GM12875 (cell line): ENCODE measurements around the gene ALPI.

ENCODE experiments used
- H3K4me3 ChIP-seq: one replicate; pipeline ENCODE4 v1.5.1; 2011; ENCODE audit warnings: low read depth, low read length, control low read depth
- CTCF ChIP-seq: IDR thresholded peaks from 2 replicates; pipeline ENCODE4 v1.5.1; 2011; ENCODE audit warnings: low read depth, mild to moderate bottlenecking, control low read depth, inconsistent platforms, low read length, moderate library complexity, borderline replicate concordance; ENCODE audit not compliant: insufficient read depth

Gene ALPI

GRCh38 chr2:232488097-232488711 lies 32.3 kb downstream of the ALPI start:
- TF ChIP-seq CTCF, result no peak
- no peak overlapping the region for H3K4me3 ChIP-seq

GRCh38 chr2:232488721-232489300 lies 32.9 kb downstream of the ALPI start:
- H3K4me3 ChIP-seq, result no peak overlapping the region
- TF ChIP-seq CTCF, result no peak

DNA sequence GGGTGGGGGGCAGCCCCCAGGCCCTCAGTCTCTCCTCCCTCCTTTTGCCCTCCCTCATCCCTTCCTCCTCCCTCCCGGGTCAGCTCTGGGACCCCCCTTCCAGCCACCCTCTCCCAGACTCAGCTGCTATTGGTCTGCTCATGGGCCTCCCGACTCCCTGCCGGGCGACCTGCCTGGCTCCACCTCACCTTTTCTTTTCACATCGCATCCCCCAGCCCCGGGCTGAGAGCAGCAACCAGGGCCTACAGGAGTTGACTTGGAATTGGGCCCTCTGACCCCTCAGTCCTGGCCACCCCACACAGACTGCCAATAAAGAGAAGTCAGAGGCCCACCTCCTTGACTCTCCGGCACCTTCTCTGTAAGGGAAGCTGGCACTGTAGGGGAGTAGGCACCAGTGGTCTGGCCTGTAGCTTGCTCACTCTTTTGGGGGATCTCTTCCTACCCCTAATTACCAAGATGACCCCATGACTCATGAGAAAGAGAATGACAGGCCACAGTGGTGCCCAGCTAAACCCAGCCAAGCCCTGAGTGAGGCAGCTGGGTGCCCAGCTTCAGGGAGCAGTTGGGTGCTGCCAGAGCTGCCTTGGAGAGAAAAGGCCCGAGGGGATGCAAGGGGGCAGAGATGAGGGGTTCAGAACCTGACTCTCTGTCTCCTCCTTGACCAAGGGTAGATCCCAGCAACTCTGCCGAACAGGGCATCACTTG lies 33.7 kb downstream of the ALPI start:
- no peak for TF ChIP-seq CTCF
- H3K4me3 ChIP-seq, result no peak overlapping the region

DNA sequence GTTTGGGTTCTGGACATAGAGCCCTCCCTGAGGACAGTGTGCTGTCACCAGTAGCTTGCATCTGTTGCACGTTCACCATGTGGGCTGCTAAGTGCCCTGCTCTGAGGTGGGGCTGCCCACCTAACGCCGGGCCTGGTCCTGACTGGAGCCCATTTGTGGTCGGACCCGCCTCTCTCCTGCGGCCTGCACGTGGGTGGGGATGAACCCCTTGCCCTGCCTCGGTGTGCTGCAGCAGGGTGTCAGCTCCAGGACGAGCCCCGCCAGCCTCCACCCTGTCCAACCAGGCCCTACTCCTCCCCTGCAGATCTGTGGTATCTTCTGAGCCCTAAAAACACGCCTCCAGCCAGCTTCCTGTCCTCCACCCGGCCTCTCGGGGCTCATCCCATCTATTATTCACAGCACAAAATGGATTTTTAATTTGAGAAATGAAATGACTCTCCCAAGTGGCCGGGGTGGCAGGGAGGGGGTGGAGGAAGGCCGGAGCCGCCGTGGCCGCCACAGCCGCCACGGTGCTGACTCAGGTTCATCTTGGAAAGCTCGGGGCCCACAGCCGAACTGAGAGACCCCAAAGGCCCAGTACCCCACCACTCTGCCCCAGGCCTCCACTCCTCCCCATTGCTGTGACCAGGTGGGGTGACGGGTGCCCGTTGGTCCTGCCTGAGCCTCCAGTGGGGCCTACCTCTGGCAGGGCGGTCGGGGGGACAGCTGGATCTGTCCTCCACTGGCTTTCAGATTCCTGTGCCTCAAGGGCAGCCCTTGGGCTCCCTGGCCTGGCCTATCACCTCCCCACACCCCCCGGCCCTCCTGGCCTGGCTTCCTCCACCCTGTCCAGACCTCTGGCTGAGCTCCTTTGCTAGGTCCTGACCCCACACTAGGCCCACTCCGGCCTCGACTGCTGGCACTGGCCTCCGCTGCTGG lies 34.5 kb downstream of the ALPI start:
- TF ChIP-seq CTCF, result no peak

DNA sequence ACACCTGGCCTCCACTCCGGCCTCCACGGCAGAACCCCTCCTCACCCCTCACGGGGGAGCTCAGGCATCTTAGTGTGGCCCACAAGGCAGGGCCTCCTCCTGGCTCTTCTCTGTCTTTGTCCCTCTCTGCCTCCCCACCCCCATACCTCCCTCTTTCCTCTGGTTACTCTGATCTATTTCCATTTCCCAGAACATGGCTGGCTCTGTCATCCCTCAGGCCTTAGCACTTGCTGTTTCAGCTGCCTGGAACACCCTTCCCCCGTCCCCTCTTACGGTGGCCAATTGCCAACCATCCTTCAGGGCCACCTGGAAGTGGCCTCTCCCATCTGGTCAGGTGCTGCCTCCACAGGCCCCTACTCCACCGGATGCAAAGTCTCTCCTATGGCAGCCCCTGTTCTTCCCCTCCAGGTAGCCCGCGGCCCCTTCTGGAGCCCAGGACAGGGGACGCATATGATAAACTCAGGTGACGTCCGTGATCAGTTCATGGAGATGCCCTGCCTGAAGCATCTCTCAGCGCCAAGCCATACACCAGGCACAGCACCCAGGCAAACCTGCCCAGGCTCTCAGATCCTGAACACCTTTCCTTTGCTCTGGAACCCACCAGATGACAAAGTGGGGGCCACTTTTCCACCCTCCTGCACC lies 35.3 kb downstream of the ALPI start:
- TF ChIP-seq CTCF, result no peak

More for the DNA sequence above, 34.5 kb downstream of the ALPI start:
- H3K4me3 ChIP-seq, result no peak overlapping the region

GRCh38 chr2:232492236-232492848 lies 36.4 kb downstream of the ALPI start:
- TF ChIP-seq CTCF, result no peak
- no peak overlapping the region for H3K4me3 ChIP-seq

More for the DNA sequence above, 35.3 kb downstream of the ALPI start:
- no peak overlapping the region for H3K4me3 ChIP-seq
